Mucosa of stomach (tissue), 1 donor: ENCODE measurements around the gene RENBP.

Experiments used
- H3K27me3 ChIP-seq: one replicate; pipeline ENCODE4 v1.7.0; 2013; ENCODE audit warnings: mild to moderate bottlenecking, low read length; ENCODE audit not compliant: control insufficient read depth, insufficient read depth
- H3K36me3 ChIP-seq: one replicate; pipeline ENCODE4 v1.7.0; 2013; ENCODE audit warnings: low read length; ENCODE audit not compliant: control insufficient read depth, insufficient read depth
- H3K4me1 ChIP-seq: one replicate; pipeline ENCODE4 v1.7.0; 2013; ENCODE audit warnings: mild to moderate bottlenecking, low read length; ENCODE audit not compliant: control insufficient read depth, insufficient read depth
- H3K4me3 ChIP-seq: one replicate; pipeline ENCODE4 v1.7.0; 2013; ENCODE audit warnings: low read length
- H3K9ac ChIP-seq: one replicate; pipeline ENCODE4 v1.7.0; 2013; ENCODE audit warnings: mild to moderate bottlenecking, low read length, moderate library complexity
- H3K9me3 ChIP-seq: one replicate; pipeline ENCODE4 v1.7.0; 2013; ENCODE audit warnings: mild to moderate bottlenecking, low read length, moderate library complexity; ENCODE audit not compliant: control insufficient read depth
- donor health status: Pancreatic carcinoma.

Gene RENBP

DNA sequence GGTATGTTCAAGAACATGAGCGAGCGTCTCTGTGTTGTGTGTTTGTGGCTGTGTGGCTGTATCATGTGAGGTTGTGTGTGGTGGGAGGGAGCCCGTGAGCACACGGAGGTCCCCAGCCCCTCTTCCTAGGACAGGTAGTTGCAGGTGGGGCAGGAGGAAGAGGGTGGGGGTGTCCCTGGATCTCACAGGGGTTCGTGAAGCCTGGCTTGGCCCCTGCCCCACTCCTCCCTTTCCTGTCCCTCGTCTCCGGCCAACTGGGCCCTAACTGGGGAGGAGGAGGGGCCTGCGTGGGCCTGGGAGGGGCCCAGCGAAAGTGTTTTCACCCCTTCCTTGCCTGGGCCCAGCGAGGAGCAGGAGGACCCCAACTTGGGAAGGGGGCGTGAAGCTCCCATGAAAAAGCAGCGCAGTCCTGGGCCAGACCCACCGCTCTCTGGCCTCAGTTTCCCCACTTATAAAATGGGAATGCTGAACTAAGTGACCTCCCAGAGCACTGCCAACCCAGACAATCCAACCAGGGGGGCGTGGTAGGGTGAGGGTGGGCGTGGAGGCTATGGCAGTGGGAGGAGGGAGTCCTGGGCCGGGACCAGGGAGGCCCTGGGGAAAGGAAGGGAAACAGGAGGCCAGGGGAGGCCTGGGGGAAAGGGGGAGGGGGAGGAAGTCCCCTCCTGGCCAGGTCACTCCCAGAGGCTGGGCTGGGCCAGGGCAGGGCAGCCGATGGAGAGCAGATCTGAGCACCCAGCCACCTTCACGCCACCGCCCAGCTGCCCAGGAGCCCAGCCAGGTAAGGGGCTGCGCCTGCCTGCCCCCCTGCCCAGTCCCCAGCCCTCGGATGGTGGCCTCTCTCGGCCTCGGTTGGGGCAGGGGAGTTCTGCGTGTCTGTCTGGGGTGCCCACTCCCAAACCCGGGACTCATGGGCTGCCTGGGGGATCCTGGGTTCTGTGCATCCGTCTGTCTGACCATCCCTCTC lies 40.2 kb downstream of the RENBP start, which contains the start of gene AVPR2:
Gene AVPR2 (plus strand): TSS at position 683 of the 967 bp plus-strand sequence. CDS start 473 bp downstream, outside the sequence.
- no peaks in the 10 kb centered on the region for H3K9me3 ChIP-seq
- H3K36me3 ChIP-seq = no peaks in the 10 kb centered on the region
- no peak within 1 kb of the TSS for H3K4me3 ChIP-seq
- H3K27me3 ChIP-seq = no peaks in the 10 kb centered on the region
- H3K9ac ChIP-seq = no peak within 1 kb of the TSS
- H3K4me1 ChIP-seq = no peaks in the 10 kb centered on the region

GRCh38 chrX:153903238-153903980 lies 41.0 kb downstream of the RENBP start:
- Histone ChIP-seq H3K9ac (no peak overlapping the region), H3K27me3 (no peaks in the 10 kb centered on the region), H3K4me3 (no peak overlapping the region), H3K36me3 (no peaks in the 10 kb centered on the region), H3K9me3 (no peaks in the 10 kb centered on the region), H3K4me1 (no peaks in the 10 kb centered on the region)

DNA sequence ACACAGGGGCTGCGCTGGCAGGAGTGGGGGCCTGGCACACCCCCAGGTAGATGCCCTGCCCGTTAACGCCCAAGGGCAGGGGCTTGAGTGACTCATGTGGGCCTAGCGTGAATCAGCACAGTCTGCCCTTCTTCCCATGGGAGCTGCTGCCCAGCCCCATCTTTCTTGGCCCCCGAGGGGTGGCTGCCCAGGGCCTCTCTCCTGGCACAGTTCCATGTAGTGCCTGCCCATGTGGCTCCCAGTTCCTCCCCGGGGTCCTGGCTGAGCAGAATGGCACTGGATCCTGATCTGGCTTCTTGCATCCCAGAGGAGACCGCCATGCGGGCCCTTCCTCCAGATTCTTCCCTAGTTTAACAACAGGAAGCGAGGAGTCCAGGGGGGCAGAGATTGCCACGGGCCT lies 42.1 kb downstream of the RENBP start:
- Histone ChIP-seq H3K27me3 (no peaks in the 10 kb centered on the region), H3K36me3 (no peaks in the 10 kb centered on the region), H3K9me3 (no peaks in the 10 kb centered on the region), H3K9ac (no peak overlapping the region), H3K4me3 (no peak overlapping the region), H3K4me1 (no peaks in the 10 kb centered on the region)

DNA sequence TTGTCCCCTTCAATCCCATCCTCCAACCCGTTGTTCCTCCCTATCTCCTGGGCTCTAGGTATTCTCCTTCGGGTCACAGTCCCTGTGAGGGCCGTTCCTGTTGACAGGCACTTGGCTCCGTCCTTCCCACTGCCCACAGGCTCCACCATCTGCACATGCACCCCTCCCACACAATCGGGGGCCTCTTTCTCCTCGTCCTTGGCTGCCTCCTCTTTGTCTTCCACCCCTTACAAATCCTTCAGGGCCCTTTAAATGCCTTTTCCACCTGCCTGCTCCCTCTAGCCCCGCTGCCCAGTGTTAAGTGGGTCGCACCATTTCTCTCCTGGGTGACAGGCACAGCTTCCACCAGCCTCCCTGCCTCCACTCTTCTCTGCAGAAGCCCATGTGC lies 42.7 kb downstream of the RENBP start:
- Histone ChIP-seq H3K4me1 (no peaks in the 10 kb centered on the region), H3K9me3 (no peaks in the 10 kb centered on the region)

DNA sequence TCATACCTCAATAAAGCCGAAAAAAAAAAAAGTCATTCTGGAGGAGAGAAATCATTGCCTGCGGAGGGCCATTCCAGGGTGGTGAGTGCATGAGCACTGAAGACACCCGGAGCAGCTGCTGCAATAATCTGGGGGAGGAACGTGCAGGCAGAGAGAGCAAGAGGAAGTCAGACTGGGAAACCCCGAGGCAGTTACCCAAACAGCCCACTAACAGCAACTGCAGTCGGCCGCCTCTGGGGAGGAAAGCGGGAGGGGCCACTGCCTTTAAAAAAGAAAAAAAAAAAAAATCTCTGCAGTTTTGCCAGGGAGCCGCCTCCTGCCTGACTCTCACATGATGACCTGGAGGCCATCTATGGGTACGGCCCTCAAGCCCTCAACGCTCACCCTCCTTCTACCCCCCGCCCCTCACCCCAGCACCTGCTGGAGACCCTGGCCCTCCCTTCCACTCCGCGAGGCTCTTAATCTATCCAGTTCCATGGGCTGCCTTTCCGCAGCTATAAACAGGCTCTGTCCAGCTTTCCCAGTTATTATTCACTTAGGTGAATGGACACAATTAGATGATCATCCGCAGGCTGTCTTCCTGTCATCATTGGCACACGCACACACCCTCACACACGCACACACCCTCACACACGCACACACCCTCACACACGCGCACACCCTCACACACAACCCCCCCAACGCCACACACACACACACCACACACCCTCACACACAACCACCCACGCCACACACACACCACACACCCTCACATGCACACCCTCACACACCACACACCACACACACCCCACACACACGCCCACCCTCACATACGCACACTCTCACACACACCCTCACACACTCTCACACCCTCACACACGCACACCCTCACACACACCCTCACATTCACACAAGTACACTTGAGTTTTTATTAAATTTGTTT lies 43.4 kb downstream of the RENBP start:
- no peak overlapping the region for H3K9ac ChIP-seq
- H3K36me3 ChIP-seq = no peaks in the 10 kb centered on the region
- H3K27me3 ChIP-seq = no peaks in the 10 kb centered on the region
- no peak overlapping the region for H3K4me3 ChIP-seq
- H3K4me1 ChIP-seq = no peaks in the 10 kb centered on the region
- no peaks in the 10 kb centered on the region for H3K9me3 ChIP-seq

More for the DNA sequence above, 42.7 kb downstream of the RENBP start:
- H3K9ac ChIP-seq = no peak overlapping the region
- H3K27me3 ChIP-seq = no peaks in the 10 kb centered on the region
- no peaks in the 10 kb centered on the region for H3K36me3 ChIP-seq
- H3K4me3 ChIP-seq = no peak overlapping the region

GRCh38 chrX:153897899-153898298 lies 46.5 kb downstream of the RENBP start:
- Histone ChIP-seq H3K9ac (no peak overlapping the region), H3K27me3 (no peaks in the 10 kb centered on the region), H3K4me1 (no peaks in the 10 kb centered on the region), H3K9me3 (no peaks in the 10 kb centered on the region), H3K36me3 (no peaks in the 10 kb centered on the region), H3K4me3 (no peak overlapping the region)

DNA sequence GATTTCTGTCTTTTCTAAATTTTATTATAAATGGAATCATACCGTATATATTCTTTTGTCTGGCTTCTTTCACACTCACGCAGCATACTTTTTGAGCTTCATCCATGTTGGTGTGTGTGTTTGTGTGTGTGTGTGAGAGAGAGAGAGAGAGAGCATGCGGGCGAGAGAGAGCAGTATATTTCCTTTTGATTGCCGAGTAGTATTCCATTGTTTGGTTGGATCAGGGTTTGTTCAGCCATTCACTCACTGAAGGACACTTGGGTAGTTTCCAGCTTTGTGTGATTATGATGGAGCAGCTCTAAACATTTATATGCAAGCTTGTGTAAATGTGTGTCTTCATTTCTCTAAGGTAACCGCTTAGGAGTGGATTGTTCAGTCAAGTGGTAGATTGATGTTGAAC lies 55.3 kb downstream of the RENBP start:
- H3K4me1 ChIP-seq = peaks cover 6% of the 10 kb centered on the region
- peaks cover 23% of the 10 kb centered on the region for H3K27me3 ChIP-seq

DNA sequence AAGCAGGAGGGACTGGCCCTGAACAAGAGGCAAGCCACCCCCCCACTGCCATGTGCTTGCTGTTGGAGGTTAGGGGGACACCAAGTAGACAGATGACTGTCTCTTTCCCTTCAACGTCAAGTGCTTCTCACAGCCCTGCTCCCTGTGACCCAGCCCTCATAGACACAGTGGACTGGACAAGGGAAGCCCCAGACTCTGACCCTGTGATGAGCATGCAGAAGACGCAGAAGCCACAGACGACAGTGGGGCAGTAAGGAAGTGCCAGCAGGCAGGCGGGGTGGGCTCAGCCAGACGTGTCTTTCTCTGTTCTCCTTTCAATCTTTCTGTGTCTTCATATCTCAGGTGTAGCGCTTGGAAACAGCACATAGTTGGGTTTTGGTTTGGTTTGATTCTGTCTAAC lies 56.1 kb downstream of the RENBP start:
- H3K36me3 ChIP-seq = no peaks in the 10 kb centered on the region
- H3K9me3 ChIP-seq = no peaks in the 10 kb centered on the region
- H3K27me3 ChIP-seq = peaks cover 30% of the 10 kb centered on the region
- H3K4me1 ChIP-seq = peaks cover 6% of the 10 kb centered on the region
- no peak overlapping the region for H3K9ac ChIP-seq
- no peak overlapping the region for H3K4me3 ChIP-seq

More for the DNA sequence above, 55.3 kb downstream of the RENBP start:
- Histone ChIP-seq H3K36me3 (no peaks in the 10 kb centered on the region), H3K9ac (no peak overlapping the region), H3K4me3 (no peak overlapping the region), H3K9me3 (no peaks in the 10 kb centered on the region)

DNA sequence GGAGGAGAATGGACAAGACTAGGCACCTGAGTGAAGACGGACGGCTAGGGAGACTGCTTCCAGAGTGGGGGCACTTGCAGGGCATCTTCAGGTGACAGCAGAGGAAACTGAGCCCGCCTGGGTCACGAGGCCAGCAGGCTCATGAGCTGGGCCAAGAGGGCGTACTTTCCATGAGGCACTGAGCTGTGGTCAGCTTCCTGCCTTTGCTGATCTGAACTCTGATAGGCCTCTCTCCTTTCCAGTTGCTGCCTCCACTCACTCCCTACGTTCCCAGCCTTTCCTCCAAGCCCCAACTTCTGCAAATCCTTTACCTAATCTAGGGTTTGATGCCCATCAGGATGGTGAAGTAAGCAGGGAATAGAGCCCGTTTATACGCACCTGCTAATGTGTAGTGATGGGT lies 57.1 kb downstream of the RENBP start:
- Histone ChIP-seq H3K4me3 (no peak overlapping the region), H3K9ac (no peak overlapping the region), H3K4me1 (peaks cover 6% of the 10 kb centered on the region), H3K9me3 (no peaks in the 10 kb centered on the region), H3K36me3 (no peaks in the 10 kb centered on the region), H3K27me3 (peaks cover 34% of the 10 kb centered on the region)

DNA sequence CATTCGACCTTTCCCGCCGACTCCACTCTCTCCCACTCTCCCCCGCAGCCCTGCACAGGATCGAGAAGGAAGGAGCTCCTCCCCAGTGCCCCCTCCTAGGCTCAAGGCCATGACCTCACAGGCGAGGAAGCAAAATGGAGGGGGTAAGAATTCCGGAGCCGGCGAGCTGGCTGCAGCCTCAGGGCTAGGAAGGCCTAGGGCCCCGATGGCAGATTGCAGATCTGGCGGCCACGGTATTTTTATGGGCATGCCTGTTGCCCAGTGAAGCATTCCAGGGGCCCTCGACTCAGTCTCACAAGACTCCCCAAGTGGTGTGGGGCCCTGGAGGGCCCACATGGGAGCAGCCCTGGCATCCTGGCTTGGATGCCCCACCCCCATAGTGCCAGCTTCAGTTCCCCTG lies 57.5 kb downstream of the RENBP start:
- H3K36me3 ChIP-seq = no peaks in the 10 kb centered on the region
- H3K4me1 ChIP-seq = peaks cover 6% of the 10 kb centered on the region
- H3K9me3 ChIP-seq = no peaks in the 10 kb centered on the region
- no peak overlapping the region for H3K9ac ChIP-seq
- no peak overlapping the region for H3K4me3 ChIP-seq
- peaks cover 34% of the 10 kb centered on the region for H3K27me3 ChIP-seq

GRCh38 chrX:153885968-153886903 lies 58.2 kb downstream of the RENBP start, which contains the start of gene L1CAM:
Gene L1CAM (minus strand): TSS chrX:153886173. CDS start chrX:153875836, 10,337 bp downstream.
- peaks cover 36% of the 10 kb centered on the region for H3K27me3 ChIP-seq
- H3K36me3 ChIP-seq = no peaks in the 10 kb centered on the region
- H3K4me3 ChIP-seq = no peak within 1 kb of the TSS
- no peaks in the 10 kb centered on the region for H3K9me3 ChIP-seq
- no peak within 1 kb of the TSS for H3K9ac ChIP-seq
- peaks cover 6% of the 10 kb centered on the region for H3K4me1 ChIP-seq
